GM20000 (cell line): ENCODE data around the gene TMEM120B.
"Not testable (repeated sequence)": the region's sequence is repeated elsewhere in the genome, so short reads cannot be mapped to it uniquely, and the experiment has no call there.

Experiments used
- DNase-seq: peaks from one replicate; pipeline ENCODE4 v3.0.0; 2012; ENCODE audit warnings: low spot score
- TF ChIP-seq, protein P1 (sequence below): IDR thresholded peaks from 2 replicates; pipeline ENCODE4 v1.5.1; 2012; ENCODE audit warnings: mild to moderate bottlenecking, control low read depth; ENCODE audit errors: extremely low read depth, missing control alignments

Gene TMEM120B

DNA sequence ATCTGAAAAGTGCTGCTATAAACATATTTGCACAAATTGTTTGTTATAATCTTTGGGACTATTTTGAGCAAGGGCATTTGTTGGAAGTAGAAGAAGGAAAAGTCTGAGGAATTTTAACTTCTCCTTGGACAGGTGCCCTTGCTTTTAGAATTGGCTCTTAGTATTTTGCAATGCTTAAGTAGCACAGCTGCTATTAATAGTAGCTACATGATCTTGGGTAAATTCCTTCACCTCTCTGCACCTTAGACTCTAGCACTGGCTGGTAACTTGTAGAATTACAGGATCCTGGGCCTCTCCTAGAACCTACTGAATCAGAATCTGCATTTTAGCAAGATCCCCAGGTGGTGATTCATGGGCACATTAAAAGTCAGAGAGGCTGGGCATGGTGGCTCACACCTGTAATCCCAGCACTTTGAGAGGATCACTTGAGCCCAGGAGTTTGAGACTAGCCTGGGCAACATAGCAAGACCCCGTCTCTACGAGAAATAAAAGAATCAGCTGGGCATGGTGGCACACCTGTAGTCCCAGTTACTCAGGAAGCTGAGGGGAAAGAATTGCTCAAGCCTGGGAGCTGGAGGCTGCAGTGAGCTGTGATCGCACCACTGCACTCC is 10.8 kb upstream of the TMEM120B start:
- TF ChIP-seq, protein P1, sequence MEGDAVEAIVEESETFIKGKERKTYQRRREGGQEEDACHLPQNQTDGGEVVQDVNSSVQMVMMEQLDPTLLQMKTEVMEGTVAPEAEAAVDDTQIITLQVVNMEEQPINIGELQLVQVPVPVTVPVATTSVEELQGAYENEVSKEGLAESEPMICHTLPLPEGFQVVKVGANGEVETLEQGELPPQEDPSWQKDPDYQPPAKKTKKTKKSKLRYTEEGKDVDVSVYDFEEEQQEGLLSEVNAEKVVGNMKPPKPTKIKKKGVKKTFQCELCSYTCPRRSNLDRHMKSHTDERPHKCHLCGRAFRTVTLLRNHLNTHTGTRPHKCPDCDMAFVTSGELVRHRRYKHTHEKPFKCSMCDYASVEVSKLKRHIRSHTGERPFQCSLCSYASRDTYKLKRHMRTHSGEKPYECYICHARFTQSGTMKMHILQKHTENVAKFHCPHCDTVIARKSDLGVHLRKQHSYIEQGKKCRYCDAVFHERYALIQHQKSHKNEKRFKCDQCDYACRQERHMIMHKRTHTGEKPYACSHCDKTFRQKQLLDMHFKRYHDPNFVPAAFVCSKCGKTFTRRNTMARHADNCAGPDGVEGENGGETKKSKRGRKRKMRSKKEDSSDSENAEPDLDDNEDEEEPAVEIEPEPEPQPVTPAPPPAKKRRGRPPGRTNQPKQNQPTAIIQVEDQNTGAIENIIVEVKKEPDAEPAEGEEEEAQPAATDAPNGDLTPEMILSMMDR = no peak

DNA sequence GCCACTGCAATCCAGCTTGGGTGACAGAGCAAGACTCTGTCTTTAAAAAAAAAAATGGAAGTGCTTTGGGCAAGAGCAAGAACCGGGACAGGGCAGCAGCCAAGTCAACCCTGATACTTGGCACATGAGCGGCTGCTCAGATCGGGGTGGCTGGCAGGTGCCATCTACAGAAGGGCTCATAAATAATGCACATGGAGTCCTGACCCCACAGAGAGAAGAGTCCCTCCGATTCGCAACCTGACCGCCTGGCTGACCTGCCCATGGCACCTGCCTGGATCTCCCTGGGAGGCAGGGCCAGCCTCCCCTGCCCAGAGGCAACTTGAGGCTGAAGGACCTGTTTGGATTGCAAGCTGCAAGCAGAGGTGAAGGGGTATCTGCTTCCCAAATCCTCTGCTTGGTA is 9.6 kb upstream of the TMEM120B start:
- no peak for DNase-seq
- TF ChIP-seq, protein P1 = no peak

More for the DNA sequence above, 10.8 kb upstream of the TMEM120B start:
- DNase-seq = no peak

DNA sequence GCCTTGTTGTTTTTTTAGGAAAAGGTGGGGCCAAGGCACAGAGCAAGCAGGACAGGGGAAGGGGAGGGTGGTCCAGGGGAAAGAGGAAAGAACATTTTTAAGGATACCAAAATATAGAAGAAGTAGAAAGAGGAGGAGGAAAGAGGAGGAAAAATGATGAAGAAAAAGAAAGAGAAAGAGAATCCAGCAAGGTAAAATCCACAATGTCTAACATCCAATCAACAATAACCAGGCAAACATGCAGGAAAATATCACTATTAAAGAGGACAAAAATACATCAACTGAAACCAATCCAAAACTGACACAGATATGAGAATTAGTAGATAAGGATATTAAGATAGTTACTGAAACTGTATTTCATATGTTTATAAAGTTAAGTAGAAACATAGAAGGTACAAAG is 7.0 kb upstream of the TMEM120B start:
- TF ChIP-seq, protein P1 = no peak
- DNase-seq = no peak

DNA sequence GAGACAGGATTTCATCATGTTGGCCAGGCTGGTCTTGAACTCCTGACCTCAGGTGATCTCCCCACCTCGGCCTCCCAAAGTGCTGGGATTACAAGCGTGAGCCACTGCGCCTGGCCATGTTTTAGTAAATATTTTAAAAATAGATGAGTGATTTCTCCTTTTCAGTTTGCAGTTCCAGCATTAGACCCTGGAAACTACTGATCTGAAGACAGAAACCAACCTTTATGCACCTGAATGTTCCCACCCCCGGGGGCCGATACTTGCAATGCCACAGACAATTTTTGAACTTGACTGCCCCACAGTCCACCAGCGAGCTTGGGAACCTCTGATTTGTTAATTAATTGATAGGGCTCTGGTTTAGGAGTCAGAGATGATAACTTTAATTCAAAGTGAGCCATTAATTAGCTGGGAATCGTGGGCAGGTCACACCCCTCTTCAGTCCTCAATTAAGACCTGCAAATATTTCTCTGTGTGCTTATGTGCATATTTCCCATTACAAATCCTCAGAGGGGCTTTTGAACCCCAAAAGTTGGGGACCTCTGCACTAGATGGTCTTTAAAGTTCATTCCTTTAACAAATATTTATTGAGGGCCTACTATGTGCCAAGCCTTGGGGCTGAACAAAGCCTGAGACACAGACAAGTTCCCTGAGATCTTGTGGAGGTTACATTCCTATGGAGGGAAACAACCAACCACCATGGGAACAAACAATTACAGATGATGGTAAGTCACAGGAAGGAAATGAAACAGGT is 4.1 kb upstream of the TMEM120B start:
- DNase-seq = peak; percentile 20
- TF ChIP-seq, protein P1 = no peak

DNA sequence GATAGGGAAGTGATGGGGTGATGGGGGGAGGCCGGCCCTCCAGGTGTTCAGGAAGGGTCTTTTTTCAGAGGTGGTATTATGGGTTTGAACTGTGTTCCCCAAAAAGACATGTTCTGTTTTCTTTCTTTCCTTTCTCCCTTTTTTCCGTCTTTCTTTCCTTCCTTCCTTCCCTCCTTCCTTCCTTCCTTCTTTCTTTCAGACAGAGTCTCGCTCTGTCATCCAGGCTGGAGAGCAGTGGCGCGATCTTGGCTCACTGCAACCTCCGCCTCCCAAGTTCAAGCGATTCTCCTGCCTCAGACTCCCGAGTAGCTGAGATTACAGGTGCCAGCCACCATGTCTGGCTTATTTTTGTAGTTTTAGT is 3.5 kb upstream of the TMEM120B start:
- DNase-seq = not testable (repeated sequence)

DNA sequence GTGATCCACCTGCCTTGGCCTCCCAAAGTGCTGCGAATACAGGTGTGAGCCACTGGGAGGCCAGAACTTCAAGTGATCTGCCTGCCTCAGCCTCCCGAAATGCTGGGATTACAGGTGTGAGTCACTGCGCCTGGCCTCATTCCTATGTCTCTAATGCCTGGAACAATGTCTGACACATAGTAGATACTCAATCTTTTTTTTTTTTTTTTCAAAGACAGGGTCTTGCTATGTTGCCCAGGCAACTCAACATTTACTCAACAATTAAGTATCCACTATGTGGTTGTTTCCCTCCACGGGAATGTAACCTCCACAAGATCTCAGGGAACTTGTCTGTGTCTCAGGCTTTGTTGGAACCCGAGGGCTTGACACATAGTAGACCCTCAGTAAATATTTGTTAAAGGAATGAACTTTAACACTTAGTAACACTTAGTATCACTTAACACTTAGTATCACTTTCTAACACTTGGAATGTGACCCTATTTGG is 3.0 kb upstream of the TMEM120B start:
- TF ChIP-seq, protein P1 = no peak
- no peak for DNase-seq

DNA sequence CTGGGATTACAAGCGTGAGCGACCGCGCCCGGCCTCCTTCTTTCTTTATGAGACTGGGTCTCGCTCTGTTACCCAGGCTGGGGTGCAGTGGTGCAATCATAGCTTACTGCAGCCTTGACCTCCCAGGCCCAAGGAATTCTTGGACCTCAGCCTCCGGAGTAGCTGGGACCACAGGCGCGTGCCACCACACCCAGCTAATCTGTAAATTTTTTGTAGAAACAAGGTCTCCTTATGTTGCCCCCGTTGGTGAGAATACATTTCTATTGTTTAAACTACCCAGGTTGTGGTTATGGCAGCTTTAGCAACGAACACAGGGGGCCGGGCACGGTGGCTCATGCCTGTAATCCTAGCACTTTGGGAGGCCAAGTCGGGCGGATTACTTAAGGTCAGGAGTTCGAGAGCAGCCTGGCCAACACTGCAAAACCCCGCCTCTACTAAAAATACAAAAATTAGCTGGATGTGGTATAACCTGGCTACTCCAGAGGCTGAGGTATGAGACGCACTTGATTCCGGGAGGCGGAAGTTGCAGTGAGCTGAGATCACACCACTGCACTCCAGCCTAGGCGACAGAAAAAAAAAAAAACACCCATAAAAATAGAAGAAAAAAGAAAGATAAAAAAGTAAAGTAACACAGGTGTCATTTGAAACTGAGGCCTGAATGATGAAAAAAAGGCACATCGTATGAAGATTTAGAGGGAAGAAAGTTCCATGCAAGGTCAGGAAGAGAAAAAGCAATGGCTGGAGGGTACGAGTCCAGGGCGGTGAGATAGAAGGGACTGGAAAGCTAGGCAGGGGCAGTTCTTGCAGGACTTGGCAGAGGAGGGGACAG is 977 bp upstream of the TMEM120B start:
- DNase-seq = no peak
- TF ChIP-seq, protein P1 = no peak
